ENCODE measurements around the gene MEGF9. TPM values are rescaled to one million over a fixed set of nuclear protein-coding genes. Genes with fewer than 3 reads are reported as not detected.

The MEGF9 gene
- 4.1 and 6.4 TPM in 2 replicates for total RNA-seq

GRCh38 chr9:120714088-120714845, at the start of gene MEGF9:
TSS of gene MEGF9 (minus strand) at chr9:120714470. CDS start at chr9:120714358, 112 bp downstream.

GRCh38 chr9:120580051-120580896, 134.0 kb downstream of the MEGF9 start, which contains the start of gene CDK5RAP2:
TSS of gene CDK5RAP2 (minus strand) at chr9:120580167. CDS start at chr9:120579978, 189 bp downstream.

Other genes with a start within 250 kb of the MEGF9 start
- gene CDK5RAP2, start 134.3 kb downstream of the MEGF9 start, total RNA-seq: 31.8 and 34.7 TPM in 2 replicates
- gene FBXW2, start 78.9 kb upstream of the MEGF9 start, total RNA-seq: 21.6 and 24.1 TPM in 2 replicates
- 30.6 and 63.5 TPM in 2 replicates for gene PSMD5, start 128.5 kb upstream of the MEGF9 start, total RNA-seq
- gene PHF19, start 162.7 kb upstream of the MEGF9 start, total RNA-seq: 34.3 and 45.5 TPM in 2 replicates
- 0.64 and 3.6 TPM in 2 replicates for gene TRAF1, start 212.3 kb upstream of the MEGF9 start, total RNA-seq

All from epithelial cell of alveolus of lung (primary cell).